ENCODE measurements around the gene COX20. TPM values are rescaled to one million over a fixed set of nuclear protein-coding genes. Genes with fewer than 3 reads are reported as not detected.
A peak's percentile ranks its signal among the peaks of the same experiment; 100 is the strongest.

COX20 gene
- polyA plus RNA-seq, 2 of the 4 experiments (the other 2 are of a cell fraction): 65.4 to 74.6 TPM

- TF ChIP-seq REST (IDR thresholded peaks at IDR 0.05): no peak
These were observed 25.2 kb upstream of the COX20 start (continued) for GRCh38 chr1:244810221-244810620.

- H3K9me3 ChIP-seq: no peaks in the 10 kb centered on the region
- FAIRE-seq: no peak
- no peak overlapping the region for H3K4me2 ChIP-seq
- CTCF ChIA-PET: interaction anchor here (0.7 to 4.2 kb wide), 4 partner anchors 12 to 126 kb away, joined by 3 to 22 read pairs (median 6); no protein-coding TSS in a partner anchor
- TF ChIP-seq NFE2L2 (conservative IDR thresholded peaks at IDR 0.05; ENCODE audit: low read length) (no peak), RFX5 (IDR thresholded peaks at IDR 0.05) (no peak), CBX8 (IDR thresholded peaks at IDR 0.05) (no peak), SMC3 (IDR thresholded peaks at IDR 0.05) (no peak), CHD2 (IDR thresholded peaks at IDR 0.05; ENCODE audit: low read length, partially characterized antibody) (no peak), KDM1A (IDR thresholded peaks at IDR 0.05; ENCODE audit: low read depth) (no peak), ELK1 (IDR thresholded peaks at IDR 0.05; ENCODE audit: low read depth, low read length) (no peak), KDM5A (IDR thresholded peaks at IDR 0.05) (no peak), REST (IDR thresholded peaks at IDR 0.05) (no peak), POLR2AphosphoS2 (conservative IDR thresholded peaks at IDR 0.05; ENCODE audit: low read length) (no peak), MAX (IDR thresholded peaks at IDR 0.05) (no peak), PHF8 (IDR thresholded peaks at IDR 0.05; ENCODE audit: borderline replicate concordance, low read depth) (no peak)
- H3K4me3 ChIP-seq: no peak overlapping the region
- H3K27ac ChIP-seq: no peak overlapping the region
- WGBS (ENCODE audit: missing lambda C conversion rate): 78% methylated on average over 6 of the region's 6 CpGs
- peak; percentile 13 to 42; a peak in 2 of 6 replicates for ATAC-seq
- POLR2A ChIA-PET: interaction anchor here (0.5 kb wide), 1 partner anchor 22 kb away, joined by 4 read pairs; the partner anchor contains the start of gene COX20
- no peaks in the 10 kb centered on the region for H3K4me1 ChIP-seq
- DNase-seq (ENCODE audit: low read depth in 1 of 2, low spot score in 1 of 2): no peak
These were observed 22.1 kb upstream of the COX20 start for GRCh38 chr1:244813327-244813726.

- WGBS (ENCODE audit: missing lambda C conversion rate): 75% methylated on average over 15 of the region's 15 CpGs
- ATAC-seq (no peak), DNase-seq (ENCODE audit: low read depth in 1 of 2, low spot score in 1 of 2) (no peak), FAIRE-seq (no peak)
- no peak overlapping the region for H3K4me2 ChIP-seq
- no peaks in the 10 kb centered on the region for H3K9me3 ChIP-seq
- no peaks in the 10 kb centered on the region for H3K4me1 ChIP-seq
- no peak for TF ChIP-seq CHD4 (IDR thresholded peaks at IDR 0.05; ENCODE audit: borderline replicate concordance)
- no peak for TF ChIP-seq CEBPB (IDR thresholded peaks at IDR 0.05)
- ChIA-PET CTCF (interaction anchor here (1.2 to 2.4 kb wide), 2 partner anchors 14 to 18 kb away, joined by 6 to 7 read pairs; no protein-coding TSS in a partner anchor), POLR2A (no interaction called here)
- H3K27ac ChIP-seq: no peak overlapping the region
- no peak overlapping the region for H3K4me3 ChIP-seq
These were observed 19.8 kb upstream of the COX20 start for GRCh38 chr1:244815600-244816099.

All from A549 (cell line).